ENCODE data around the gene MMD2.

DNA sequence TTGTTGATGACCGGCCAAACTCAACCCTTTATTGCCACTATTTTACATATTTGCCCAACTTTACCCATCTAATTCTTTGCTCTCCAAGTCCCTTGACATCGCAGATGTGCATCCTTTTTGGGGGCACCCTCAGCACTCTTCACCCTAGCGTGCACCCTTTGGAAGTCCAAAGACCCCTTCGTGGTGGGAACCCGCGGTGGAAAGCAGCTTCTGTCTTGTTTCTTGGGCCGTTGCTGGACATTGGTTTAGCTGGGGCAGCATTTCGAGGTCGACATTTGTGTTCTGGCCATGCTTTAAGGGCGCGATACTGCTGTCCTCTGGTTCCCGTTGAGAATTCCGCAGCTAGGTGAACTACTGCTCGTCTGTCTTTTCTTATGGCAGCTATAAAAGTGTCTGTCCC is 96.8 kb downstream of the MMD2 start:
- no peak for TF ChIP-seq POLR2A (IDR thresholded peaks at IDR 0.05; ENCODE audit: low read length)
- TF ChIP-seq GATA1 (IDR thresholded peaks at IDR 0.05; ENCODE audit: low read depth, low read length), result no peak

Data from erythroblast (primary cell).